GM23338 (cell line): Measurements from ENCODE around the gene SHISA8. TPM values are rescaled to one million over a fixed set of nuclear protein-coding genes. Genes with fewer than 3 reads are reported as not detected.

Experiments
- ATAC-seq: fragments of 200-7000 bp; cut with Tn5 transposase; 3 replicates; pipeline ENCODE4 v1.9.1; 2020
- DNase-seq: peaks from one replicate; pipeline ENCODE4 v3.0.0-alpha.2; 2015; ENCODE audit warnings: low spot score
- H2AFZ ChIP-seq: fragments of 200-600 bp; sonication (generic); 2 replicates; pipeline ENCODE4 v1.8.0; 2016; ENCODE audit warnings: antibody characterized with exemption, mild to moderate bottlenecking, moderate library complexity
- H3F3A ChIP-seq: fragments of 200-600 bp; sonication (generic); replicated peaks from 2 replicates; pipeline ENCODE4 v1.8.0; 2017; ENCODE audit warnings: antibody characterized with exemption, mixed run types, low read depth
- H3K27ac ChIP-seq: fragments of 200-600 bp; sonication (generic); 2 replicates; pipeline ENCODE4 v1.6.1; 2016; ENCODE audit warnings: low read depth
- H3K27me3 ChIP-seq: fragments of 200-600 bp; sonication (generic); 2 replicates; pipeline ENCODE4 v1.8.0; 2016; ENCODE audit warnings: mild to moderate bottlenecking, mixed run types, moderate library complexity; ENCODE audit not compliant: insufficient read depth
- H3K36me3 ChIP-seq: fragments of 200-600 bp; sonication (generic); 2 replicates; pipeline ENCODE4 v1.8.0; 2016; ENCODE audit warnings: mild to moderate bottlenecking; ENCODE audit not compliant: insufficient read depth
- H3K4me1 ChIP-seq: fragments of 200-600 bp; sonication (generic); 2 replicates; pipeline ENCODE4 v1.8.0; 2016; ENCODE audit warnings: mild to moderate bottlenecking, moderate library complexity; ENCODE audit not compliant: insufficient read depth
- H3K4me2 ChIP-seq: fragments of 200-600 bp; sonication (generic); 2 replicates; pipeline ENCODE4 v1.7.1; 2017; ENCODE audit warnings: mixed run types
- H3K4me3 ChIP-seq: fragments of 200-600 bp; sonication (generic); 2 replicates; pipeline ENCODE4 v1.6.1; 2016; ENCODE audit warnings: mixed run types
- H3K79me2 ChIP-seq: fragments of 200-600 bp; sonication (generic); replicated peaks from 2 replicates; pipeline ENCODE4 v1.8.0; 2017; ENCODE audit warnings: mild to moderate bottlenecking; ENCODE audit not compliant: insufficient read depth
- H3K9me2 ChIP-seq: fragments of 200-600 bp; sonication (generic); 2 replicates; pipeline ENCODE4 v1.8.0; 2017; ENCODE audit not compliant: insufficient read depth
- H4K20me1 ChIP-seq: fragments of 200-600 bp; sonication (generic); replicated peaks from 2 replicates; pipeline ENCODE4 v1.8.0; 2017; ENCODE audit warnings: mild to moderate bottlenecking; ENCODE audit not compliant: insufficient read depth
- H3K27ac Mint-ChIP-seq: 2 replicates; pipeline ENCODE4 v1.8.0; 2020; ENCODE audit warnings: inconsistent platforms, mild to moderate bottlenecking, moderate library complexity, mixed read lengths
- H3K27me3 Mint-ChIP-seq: 3 replicates; pipeline ENCODE4 v1.8.0; 2022; ENCODE audit warnings: low read depth, mild to moderate bottlenecking, moderate library complexity, mixed read lengths, inconsistent platforms; ENCODE audit not compliant: insufficient read depth, poor library complexity
- H3K36me3 Mint-ChIP-seq: 3 replicates; pipeline ENCODE4 v1.8.0; 2021; ENCODE audit warnings: low read depth, mild to moderate bottlenecking, inconsistent platforms, moderate library complexity, mixed read lengths
- H3K4me1 Mint-ChIP-seq: 3 replicates; pipeline ENCODE4 v1.8.0; 2020; ENCODE audit warnings: mild to moderate bottlenecking, inconsistent platforms, mixed read lengths
- H3K4me3 Mint-ChIP-seq: 3 replicates; pipeline ENCODE4 v1.8.0; 2021; ENCODE audit warnings: moderate library complexity, mild to moderate bottlenecking, inconsistent platforms, mixed read lengths
- H3K9me3 Mint-ChIP-seq: 3 replicates; pipeline ENCODE4 v1.8.0; 2020; ENCODE audit warnings: moderate library complexity, mild to moderate bottlenecking, inconsistent platforms, mixed read lengths
- CREB1 ChIP-seq: fragments of 250-450 bp; sonication (Bioruptor Pico); IDR thresholded peaks from 2 replicates; pipeline ENCODE4 v1.5.0; 2020; ENCODE audit warnings: low read depth, mild to moderate bottlenecking, moderate library complexity
- CTCF ChIP-seq, 2 experiments: fragments of 200-600 bp in 1 of 2; sonication (generic) in 1 of 2; conservative IDR thresholded peaks; 2 replicates each; pipeline versions ENCODE4 v1.5.1 to v1.6.1; 2016 to 2017; ENCODE audit warnings: antibody characterized with exemption in 2 of 2, low read depth in 2 of 2, mild to moderate bottlenecking in 2 of 2, moderate library complexity in 1 of 2
- EZH2 ChIP-seq: fragments of 200-600 bp; sonication (generic); IDR thresholded peaks from one replicate; pipeline ENCODE4 v1.8.0; 2017; ENCODE audit warnings: antibody characterized with exemption, mild to moderate bottlenecking, low read depth; ENCODE audit not compliant: unreplicated experiment
- EZH2phosphoT487 ChIP-seq: fragments of 200-600 bp; sonication (generic); IDR thresholded peaks from one replicate; pipeline ENCODE4 v1.8.1; 2018; ENCODE audit warnings: antibody characterized with exemption; ENCODE audit not compliant: unreplicated experiment
- JUNB ChIP-seq: IDR thresholded peaks from one replicate; pipeline ENCODE4 v1.6.1; 2016; ENCODE audit warnings: antibody characterized with exemption; ENCODE audit not compliant: unreplicated experiment
- NANOG ChIP-seq: IDR thresholded peaks from 2 replicates; pipeline ENCODE4 v1.6.1; 2016; ENCODE audit warnings: antibody characterized with exemption, borderline replicate concordance
- ZNF114 ChIP-seq: fragments of 250-450 bp; sonication (Bioruptor Pico); IDR thresholded peaks from 2 replicates; pipeline ENCODE4 v1.5.0; 2020; ENCODE audit warnings: mild to moderate bottlenecking, moderate library complexity
- ZNF331 ChIP-seq: fragments of 250-450 bp; sonication (Bioruptor Pico); IDR thresholded peaks from 2 replicates; pipeline ENCODE4 v1.5.0; 2020; ENCODE audit warnings: low read depth, mild to moderate bottlenecking, moderate library complexity
- polyA plus RNA-seq: library from polyadenylated mRNA; unstranded; fragments of >200 nt; fragmentation: Nextera tagmentation; extraction: Ambion mirVana; gene quantifications from 2 replicates; pipeline ENCODE4 v1.2.1, GENCODE V29; 2016
- total RNA-seq: library from RNA; depleted of rRNA; stranded (reverse); fragments of >200 nt; shearing (Covaris generic); gene quantifications from 2 replicates; pipeline ENCODE4 v1.2.3, GENCODE V29; 2014
- TF ChIP-seq, protein P1 (sequence below): IDR thresholded peaks from 2 replicates; pipeline ENCODE4 v1.6.1; 2016; ENCODE audit warnings: antibody characterized with exemption
- TF ChIP-seq, protein P2 (sequence below): fragments of 250-450 bp; sonication (Bioruptor Pico); IDR thresholded peaks from 2 replicates; pipeline ENCODE4 v1.5.0; 2020; ENCODE audit warnings: mild to moderate bottlenecking, moderate library complexity
- TF ChIP-seq, protein P3 (sequence below): IDR thresholded peaks from one replicate; pipeline ENCODE4 v1.6.1; 2018; ENCODE audit warnings: antibody characterized with exemption; ENCODE audit not compliant: unreplicated experiment

SHISA8 gene
- total and polyA plus RNA-seq, 2 experiments from 2014 or later = 5.1 TPM; not detected in 1

GRCh38 chr22:41885516-41885915 is 29.4 kb downstream of the SHISA8 start:
- no peaks in the 10 kb centered on the region for H3K9me2 ChIP-seq
- TF ChIP-seq, protein P1, sequence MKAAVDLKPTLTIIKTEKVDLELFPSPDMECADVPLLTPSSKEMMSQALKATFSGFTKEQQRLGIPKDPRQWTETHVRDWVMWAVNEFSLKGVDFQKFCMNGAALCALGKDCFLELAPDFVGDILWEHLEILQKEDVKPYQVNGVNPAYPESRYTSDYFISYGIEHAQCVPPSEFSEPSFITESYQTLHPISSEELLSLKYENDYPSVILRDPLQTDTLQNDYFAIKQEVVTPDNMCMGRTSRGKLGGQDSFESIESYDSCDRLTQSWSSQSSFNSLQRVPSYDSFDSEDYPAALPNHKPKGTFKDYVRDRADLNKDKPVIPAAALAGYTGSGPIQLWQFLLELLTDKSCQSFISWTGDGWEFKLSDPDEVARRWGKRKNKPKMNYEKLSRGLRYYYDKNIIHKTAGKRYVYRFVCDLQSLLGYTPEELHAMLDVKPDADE = no peak
- TF ChIP-seq, protein P2, sequence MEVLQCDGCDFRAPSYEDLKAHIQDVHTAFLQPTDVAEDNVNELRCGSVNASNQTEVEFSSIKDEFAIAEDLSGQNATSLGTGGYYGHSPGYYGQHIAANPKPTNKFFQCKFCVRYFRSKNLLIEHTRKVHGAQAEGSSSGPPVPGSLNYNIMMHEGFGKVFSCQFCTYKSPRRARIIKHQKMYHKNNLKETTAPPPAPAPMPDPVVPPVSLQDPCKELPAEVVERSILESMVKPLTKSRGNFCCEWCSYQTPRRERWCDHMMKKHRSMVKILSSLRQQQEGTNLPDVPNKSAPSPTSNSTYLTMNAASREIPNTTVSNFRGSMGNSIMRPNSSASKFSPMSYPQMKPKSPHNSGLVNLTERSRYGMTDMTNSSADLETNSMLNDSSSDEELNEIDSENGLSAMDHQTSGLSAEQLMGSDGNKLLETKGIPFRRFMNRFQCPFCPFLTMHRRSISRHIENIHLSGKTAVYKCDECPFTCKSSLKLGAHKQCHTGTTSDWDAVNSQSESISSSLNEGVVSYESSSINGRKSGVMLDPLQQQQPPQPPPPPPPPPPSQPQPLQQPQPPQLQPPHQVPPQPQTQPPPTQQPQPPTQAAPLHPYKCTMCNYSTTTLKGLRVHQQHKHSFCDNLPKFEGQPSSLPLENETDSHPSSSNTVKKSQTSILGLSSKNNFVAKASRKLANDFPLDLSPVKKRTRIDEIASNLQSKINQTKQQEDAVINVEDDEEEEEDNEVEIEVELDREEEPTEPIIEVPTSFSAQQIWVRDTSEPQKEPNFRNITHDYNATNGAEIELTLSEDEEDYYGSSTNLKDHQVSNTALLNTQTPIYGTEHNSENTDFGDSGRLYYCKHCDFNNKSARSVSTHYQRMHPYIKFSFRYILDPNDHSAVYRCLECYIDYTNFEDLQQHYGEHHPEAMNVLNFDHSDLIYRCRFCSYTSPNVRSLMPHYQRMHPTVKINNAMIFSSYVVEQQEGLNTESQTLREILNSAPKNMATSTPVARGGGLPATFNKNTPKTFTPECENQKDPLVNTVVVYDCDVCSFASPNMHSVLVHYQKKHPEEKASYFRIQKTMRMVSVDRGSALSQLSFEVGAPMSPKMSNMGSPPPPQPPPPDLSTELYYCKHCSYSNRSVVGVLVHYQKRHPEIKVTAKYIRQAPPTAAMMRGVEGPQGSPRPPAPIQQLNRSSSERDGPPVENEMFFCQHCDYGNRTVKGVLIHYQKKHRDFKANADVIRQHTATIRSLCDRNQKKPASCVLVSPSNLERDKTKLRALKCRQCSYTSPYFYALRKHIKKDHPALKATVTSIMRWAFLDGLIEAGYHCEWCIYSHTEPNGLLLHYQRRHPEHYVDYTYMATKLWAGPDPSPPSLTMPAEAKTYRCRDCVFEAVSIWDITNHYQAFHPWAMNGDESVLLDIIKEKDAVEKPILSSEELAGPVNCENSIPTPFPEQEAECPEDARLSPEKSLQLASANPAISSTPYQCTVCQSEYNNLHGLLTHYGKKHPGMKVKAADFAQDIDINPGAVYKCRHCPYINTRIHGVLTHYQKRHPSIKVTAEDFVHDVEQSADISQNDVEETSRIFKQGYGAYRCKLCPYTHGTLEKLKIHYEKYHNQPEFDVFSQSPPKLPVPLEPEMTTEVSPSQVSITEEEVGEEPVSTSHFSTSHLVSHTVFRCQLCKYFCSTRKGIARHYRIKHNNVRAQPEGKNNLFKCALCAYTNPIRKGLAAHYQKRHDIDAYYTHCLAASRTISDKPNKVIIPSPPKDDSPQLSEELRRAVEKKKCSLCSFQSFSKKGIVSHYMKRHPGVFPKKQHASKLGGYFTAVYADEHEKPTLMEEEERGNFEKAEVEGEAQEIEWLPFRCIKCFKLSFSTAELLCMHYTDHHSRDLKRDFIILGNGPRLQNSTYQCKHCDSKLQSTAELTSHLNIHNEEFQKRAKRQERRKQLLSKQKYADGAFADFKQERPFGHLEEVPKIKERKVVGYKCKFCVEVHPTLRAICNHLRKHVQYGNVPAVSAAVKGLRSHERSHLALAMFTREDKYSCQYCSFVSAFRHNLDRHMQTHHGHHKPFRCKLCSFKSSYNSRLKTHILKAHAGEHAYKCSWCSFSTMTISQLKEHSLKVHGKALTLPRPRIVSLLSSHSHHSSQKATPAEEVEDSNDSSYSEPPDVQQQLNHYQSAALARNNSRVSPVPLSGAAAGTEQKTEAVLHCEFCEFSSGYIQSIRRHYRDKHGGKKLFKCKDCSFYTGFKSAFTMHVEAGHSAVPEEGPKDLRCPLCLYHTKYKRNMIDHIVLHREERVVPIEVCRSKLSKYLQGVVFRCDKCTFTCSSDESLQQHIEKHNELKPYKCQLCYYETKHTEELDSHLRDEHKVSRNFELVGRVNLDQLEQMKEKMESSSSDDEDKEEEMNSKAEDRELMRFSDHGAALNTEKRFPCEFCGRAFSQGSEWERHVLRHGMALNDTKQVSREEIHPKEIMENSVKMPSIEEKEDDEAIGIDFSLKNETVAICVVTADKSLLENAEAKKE (CRISPR knock-in tag) = no peak
- TF ChIP-seq ZNF331 (CRISPR knock-in tag) = no peak
- no peak for TF ChIP-seq CREB1 (CRISPR knock-in tag)
- no peak for TF ChIP-seq NANOG
- TF ChIP-seq CTCF (conservative IDR thresholded peaks at IDR 0.05; ENCODE audit: low read depth in 2 of 2) = no peak
- no peak for TF ChIP-seq JUNB
- TF ChIP-seq ZNF114 (CRISPR knock-in tag) = no peak
- TF ChIP-seq EZH2phosphoT487 = no peak
- TF ChIP-seq, protein P3, sequence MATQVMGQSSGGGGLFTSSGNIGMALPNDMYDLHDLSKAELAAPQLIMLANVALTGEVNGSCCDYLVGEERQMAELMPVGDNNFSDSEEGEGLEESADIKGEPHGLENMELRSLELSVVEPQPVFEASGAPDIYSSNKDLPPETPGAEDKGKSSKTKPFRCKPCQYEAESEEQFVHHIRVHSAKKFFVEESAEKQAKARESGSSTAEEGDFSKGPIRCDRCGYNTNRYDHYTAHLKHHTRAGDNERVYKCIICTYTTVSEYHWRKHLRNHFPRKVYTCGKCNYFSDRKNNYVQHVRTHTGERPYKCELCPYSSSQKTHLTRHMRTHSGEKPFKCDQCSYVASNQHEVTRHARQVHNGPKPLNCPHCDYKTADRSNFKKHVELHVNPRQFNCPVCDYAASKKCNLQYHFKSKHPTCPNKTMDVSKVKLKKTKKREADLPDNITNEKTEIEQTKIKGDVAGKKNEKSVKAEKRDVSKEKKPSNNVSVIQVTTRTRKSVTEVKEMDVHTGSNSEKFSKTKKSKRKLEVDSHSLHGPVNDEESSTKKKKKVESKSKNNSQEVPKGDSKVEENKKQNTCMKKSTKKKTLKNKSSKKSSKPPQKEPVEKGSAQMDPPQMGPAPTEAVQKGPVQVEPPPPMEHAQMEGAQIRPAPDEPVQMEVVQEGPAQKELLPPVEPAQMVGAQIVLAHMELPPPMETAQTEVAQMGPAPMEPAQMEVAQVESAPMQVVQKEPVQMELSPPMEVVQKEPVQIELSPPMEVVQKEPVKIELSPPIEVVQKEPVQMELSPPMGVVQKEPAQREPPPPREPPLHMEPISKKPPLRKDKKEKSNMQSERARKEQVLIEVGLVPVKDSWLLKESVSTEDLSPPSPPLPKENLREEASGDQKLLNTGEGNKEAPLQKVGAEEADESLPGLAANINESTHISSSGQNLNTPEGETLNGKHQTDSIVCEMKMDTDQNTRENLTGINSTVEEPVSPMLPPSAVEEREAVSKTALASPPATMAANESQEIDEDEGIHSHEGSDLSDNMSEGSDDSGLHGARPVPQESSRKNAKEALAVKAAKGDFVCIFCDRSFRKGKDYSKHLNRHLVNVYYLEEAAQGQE = no peak
- TF ChIP-seq EZH2 = no peak
- no peak overlapping the region for H3K4me2 ChIP-seq
- H3K36me3 Mint-ChIP-seq = peaks cover 95% of the 10 kb centered on the region
- H3K4me3 ChIP-seq = no peak overlapping the region
- DNase-seq = no peak
- H3K27me3 ChIP-seq = no peaks in the 10 kb centered on the region
- ATAC-seq = no peak
- no peak overlapping the region for H3K4me3 Mint-ChIP-seq
- no peak overlapping the region for H3K27ac ChIP-seq
- H3K4me1 ChIP-seq = no peaks in the 10 kb centered on the region
- H4K20me1 ChIP-seq = peaks cover 6% of the 10 kb centered on the region
- H3K4me1 Mint-ChIP-seq = no peaks in the 10 kb centered on the region
- peaks cover 12% of the 10 kb centered on the region; the same call in 1 of the 2 replicates for H3F3A ChIP-seq
- H3K27ac Mint-ChIP-seq = no peak overlapping the region
- no peaks in the 10 kb centered on the region for H3K9me3 Mint-ChIP-seq
- no peak overlapping the region for H2AFZ ChIP-seq
- peaks cover 85% of the 10 kb centered on the region for H3K36me3 ChIP-seq
- H3K27me3 Mint-ChIP-seq = peaks cover 5% of the 10 kb centered on the region
- H3K79me2 ChIP-seq = peaks cover 3% of the 10 kb centered on the region; the same call in 1 of the 2 replicates
